Renal pelvis (tissue), 4 donors: ENCODE data around the gene DNM1. TPM values are rescaled to one million over a fixed set of nuclear protein-coding genes. Genes with fewer than 3 reads are reported as not detected.
A peak's percentile ranks its signal among the peaks of the same experiment; 100 is the strongest.
"Not testable (repeated sequence)": the region's sequence is repeated elsewhere in the genome, so short reads cannot be mapped to it uniquely, and the experiment has no call there.

Experiments used
- DNase-seq: peaks from one replicate; pipeline ENCODE4 v3.0.0-alpha.2; 2013
- polyA plus RNA-seq, 3 donors: library from polyadenylated mRNA; unstranded; fragments of 120-200 nt; gene quantifications; one replicate each; pipeline ENCODE4 v1.2.1, GENCODE V29; 2013; ENCODE audit not compliant: insufficient read length in 3 of 3

Gene DNM1
- polyA plus RNA-seq, 3 donors = 91.2 to 305 (median 248) TPM

DNA sequence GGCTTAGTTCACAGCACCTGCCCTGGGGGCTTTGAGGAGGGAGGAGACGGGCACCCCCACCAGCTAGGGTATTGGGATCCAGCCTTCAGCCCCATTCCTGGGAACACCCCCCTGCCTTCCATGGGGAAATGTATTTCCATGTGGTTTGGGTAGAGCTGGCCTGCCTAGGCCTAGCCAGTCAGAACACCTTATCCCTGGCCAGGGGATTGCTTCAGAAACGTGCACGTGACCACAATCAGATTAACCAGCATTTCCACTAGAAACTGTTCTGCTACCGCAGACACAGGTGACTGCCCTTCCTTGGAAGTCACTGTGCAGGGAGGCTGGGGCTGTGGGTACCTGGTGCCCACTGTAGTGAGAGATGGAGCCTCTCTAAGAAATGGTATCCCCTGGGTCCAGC is 29.1 kb upstream of the DNM1 start:
- no peak for DNase-seq

DNA sequence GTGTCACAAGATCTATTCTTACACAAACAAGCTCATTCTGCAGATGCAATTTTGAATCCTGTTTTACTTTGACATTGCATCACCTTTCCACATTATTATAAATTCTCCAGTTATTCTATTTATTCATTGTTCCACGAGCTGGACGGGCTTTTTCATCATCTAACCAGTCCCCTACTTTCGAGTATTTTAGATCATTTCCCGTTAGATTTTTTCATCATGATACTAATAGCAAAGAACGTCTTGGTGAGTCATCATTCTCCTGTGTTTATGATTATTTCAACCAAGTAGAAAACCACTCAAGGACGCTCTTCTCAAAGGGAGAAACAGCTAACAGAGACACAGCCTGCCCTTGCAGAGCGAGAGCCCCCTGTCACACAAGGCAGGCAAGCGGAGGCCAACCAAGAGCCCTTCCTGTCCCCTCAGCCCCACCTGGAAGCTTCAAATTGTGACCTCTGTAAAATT is 28.0 kb upstream of the DNM1 start:
- DNase-seq = no peak

DNA sequence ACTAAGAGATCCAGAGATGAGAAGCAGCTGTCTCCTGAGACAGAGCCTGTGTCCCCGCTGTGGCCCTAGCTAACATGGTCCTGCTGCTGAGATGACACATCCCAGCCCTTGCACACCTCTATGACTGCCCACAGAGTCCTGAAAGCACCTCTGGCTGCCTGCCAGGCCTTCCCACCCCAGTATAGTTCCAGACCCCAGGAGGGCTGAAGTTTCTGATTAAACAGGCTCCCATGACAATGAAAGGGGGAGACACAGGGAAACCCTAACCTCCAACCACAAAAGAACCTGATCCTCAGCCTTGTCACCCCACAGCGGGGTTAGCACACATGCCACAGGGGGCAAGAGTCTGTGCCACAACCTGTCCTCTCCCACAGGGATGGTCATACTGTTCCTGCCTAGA is 27.5 kb upstream of the DNM1 start:
- no peak for DNase-seq

DNA sequence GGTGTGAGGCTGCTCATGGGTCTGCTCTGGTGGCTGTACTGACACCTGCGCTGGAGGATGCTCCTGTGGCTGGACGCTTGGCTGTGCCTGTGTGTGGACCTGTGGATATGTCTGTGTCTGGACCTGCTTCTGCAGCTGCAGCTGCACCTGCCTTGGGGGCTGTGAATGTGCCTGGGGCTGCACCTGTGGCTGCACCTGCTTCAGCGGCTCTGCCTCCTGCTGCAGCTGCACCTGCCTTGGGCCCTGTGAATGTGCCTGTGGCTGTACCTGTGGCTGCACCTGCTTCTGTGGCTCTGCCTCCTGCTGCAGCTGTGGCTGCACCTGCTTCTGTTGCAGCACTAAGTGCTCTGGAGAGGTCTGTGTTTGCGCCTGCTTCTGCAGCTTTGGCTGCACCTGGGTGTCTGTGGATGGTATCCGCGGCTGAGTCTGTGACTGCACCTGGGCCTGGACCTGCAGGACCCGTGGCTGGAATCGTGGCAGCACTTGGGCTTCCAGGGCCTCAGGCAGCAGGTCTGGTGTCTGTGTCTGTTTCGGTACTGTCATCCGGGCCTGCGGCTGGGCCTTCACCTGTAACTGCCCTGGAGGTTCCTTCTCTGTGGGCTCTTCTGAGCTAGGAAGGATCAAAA is 24.3 kb upstream of the DNM1 start:
- DNase-seq = no peak

DNA sequence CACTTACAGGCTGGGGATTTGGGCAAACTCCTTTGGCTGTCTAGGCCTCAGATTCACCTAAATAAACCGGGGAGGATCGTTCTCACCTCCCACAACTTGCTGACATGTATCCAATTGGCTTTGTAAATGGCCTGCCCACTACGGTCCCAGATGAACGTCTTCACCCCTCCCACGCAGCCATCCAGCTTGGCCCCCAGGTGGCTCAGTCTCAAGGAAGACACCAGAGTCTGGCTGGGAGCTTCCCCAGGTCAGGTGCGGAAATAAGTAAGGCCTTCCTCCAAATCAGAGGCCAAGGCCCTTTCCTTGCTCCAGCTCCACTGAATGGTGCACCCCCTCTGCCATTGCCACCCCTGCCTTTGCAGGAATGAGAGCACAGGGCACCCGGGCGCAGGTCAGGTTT is 23.2 kb upstream of the DNM1 start:
- DNase-seq = no peak

DNA sequence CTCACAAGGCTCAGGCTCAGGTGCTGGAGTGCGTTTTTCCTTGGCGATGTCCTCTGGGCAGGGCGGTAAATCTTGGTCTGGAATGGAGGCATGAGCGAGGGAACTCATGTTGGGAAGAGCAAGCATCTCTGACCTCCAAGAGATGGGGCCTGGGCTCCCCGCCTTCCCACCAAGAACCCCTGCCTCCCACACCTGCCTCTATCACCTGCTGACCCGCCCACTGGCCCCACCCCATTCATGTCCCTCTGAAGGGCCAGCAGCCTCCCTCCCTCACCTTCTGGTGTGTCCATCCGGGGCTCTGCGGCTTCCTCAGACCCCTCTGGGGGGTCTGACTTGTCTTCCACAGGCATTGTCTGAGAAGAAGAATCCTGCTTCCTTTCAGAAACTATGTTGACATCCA is 22.7 kb upstream of the DNM1 start:
- DNase-seq = no peak

DNA sequence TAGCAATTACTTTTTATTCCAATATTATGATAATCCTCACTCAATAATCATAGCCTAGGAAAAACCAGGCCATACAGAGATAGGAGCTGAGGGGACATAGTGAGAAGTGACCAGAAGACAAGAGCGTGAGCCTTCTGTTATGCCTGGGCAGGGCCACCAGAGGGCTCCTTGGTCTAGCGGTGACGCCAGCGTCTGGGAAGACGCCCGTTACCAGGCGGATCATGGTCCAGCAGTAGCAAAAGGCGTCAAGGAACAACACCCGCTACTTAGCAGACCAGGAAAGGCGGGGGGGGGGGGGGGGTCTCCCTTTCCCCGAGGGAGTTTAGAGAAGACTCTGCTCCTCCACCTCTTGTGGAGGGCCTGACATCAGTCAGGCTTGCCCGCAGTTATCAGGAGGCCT is 21.7 kb upstream of the DNM1 start:
- DNase-seq = not testable (repeated sequence)

DNA sequence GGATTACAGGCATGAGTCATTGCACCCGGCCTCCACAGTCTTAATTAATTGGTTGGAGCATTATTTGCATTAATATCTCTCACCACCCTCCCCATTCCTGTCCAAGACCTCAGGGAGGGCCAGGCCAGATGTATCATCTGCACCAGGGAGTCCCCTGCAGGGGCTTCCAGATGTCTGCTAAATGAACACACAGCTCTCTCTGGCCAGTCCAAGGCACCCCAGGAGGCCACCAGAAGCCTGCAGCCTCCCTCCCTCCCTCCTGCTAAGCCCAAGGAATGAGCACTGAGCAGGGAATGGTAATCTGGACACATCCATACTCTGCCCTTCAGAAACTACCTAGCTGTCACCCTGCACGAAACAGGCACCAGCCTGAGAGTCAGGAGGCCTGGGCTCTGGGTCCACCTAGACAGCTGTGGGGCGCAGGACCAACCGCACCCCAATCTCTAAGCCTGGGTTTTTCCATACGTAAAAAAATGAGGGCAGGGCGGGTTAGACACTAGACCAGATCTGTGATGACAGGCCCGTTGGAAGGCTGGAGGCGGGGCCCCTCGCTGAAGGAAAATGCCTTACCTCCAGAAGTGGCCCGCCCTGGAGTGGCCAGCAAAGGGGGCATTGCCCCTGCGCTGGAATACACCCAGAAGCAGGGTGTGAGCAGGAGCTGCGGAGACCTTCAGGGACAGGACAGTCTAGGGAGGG is 20.1 kb upstream of the DNM1 start:
- no peak for DNase-seq

DNA sequence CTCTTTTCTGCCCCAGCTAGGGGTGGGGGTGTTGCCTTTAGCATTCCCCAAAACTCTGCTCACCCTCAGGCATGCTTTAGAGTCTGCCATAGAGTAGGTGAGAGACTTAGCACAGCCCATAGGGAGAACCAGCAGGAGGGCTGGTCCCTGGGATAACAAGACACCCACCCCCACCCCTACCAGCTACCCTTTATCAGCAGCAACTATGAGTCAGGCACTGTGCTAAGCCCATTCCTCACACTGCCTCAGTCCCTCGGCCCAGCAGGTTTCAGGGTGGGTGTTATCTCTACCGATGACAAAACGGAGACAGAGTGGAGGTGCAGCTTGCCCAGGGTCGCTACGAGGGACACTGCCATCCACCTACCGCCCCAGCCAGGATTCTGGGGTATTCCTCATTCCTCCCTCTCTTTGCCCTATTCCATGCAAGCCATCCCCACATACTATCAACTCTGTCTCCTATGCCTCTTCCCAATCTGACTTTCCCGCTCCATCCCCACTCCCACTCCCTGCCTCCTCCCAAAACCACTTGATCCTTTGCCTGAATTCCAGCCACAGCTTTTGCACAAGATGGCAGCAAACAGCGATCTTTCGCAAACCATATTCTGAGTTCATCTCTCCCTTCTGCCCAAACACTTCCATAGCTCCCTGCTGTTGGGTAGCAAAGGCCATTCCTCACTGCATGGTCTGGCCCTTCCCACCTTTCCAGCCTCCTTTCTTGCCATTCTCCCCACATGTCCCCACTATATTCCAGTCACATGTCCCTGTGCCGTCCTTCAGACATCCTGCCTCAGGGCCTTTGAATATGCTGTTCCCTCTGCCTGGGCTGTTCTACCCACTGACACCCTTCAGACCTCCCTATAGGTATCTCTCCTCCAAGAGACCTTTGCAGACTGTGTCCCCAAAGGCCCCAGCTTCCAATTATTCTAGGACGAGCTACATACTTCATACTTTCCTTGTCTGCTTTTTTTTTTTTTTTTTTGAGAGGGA is 16.9 kb upstream of the DNM1 start:
- DNase-seq = no peak

DNA sequence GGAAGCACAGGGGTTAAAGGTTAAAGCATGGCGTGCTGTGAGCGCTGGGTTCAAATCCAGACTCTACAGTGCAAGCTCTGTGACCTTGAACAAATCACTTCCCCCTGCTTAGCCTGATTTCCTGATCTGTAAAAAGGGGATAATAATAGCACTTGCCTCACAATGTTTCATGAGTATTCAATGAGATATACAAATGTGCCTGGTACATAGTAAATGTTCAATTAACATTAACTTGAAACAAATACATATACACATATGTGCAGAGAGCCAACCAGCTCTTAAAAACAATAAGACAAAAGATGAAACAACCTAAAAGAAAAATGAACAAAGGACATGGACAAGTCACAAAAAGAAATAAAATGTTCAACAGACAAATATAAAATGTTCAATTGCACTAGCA is 15.8 kb upstream of the DNM1 start:
- no peak for DNase-seq

DNA sequence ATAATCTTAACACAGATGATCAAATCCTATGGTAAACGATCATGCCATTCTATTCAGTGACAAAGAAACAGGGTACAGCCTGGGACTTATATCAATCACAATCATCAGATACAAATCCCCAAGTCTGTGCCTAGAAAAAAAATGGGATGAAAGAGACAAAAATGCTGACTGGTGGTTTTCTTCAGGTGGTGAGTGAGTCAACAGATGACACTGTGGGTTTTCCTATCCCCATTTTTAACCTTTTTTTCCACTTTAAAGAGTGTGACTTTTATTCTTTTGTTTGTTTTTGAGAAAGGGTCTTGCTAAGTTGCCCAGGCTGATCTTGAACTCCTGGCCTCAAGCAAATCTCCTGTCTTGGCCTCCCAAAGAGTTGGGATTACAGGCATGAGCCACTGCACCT is 15.0 kb upstream of the DNM1 start:
- no peak for DNase-seq

DNA sequence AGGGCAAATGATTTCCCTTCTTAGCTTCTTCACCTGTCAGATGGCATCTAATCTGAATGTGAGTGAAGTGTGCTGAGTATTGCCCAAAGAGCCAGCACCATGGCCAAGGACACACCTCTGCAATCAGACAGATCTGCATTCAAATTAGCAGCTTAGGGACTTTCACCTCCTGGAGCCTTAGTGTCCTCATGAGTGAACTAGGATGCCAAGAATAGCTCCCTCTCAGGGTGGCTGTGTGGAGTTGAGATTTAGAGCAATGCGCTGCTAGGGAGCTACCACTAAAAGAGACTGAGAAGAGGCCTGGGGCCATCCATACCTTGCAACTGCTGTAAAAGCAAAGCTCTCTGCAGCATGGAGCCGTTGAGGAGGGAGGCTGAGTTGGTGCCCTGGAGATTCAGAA is 13.2 kb upstream of the DNM1 start:
- no peak for DNase-seq

DNA sequence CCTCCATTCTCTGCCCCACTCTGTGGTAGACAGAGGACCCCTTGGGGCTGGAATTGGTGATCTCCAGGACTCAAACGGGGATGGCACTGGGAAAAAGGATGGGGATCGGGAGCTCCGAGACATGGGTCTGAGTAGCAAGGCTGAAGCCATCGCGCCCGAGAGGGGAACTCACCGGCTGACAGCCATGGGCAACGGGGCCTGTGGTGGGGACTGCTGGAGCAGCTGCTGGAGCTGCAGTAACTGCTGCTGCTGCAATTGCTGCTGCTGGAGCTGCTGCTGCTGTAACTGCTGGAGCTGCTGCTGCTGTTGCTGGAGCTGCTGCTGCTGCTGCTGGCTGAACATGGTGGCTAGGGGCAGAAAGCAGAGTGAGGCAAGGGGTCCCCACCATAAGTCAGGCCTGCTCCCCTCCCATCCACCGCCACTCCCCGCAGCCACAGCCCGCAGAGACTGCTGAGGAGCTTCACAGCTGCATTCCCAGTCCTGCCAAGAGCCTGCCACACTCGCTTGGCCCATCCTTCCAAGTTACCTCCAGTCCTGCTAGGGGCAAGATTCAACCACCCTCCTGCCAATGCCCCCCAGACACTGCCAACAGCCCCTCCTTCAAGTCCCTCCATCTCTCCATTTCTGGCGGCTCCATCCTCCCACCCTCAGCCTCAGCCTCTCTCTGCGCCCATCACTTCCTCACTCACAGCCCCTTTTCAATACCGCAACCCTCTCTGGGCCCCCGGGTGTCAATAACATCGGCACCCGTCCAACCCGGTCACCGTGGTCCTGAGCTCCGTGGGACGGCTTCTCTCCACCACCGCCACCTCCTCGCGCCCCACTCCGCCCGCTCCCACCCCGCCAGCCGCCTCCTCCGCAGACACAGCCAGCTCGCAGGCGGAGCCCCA is 12.4 kb upstream of the DNM1 start:
- DNase-seq = no peak

DNA sequence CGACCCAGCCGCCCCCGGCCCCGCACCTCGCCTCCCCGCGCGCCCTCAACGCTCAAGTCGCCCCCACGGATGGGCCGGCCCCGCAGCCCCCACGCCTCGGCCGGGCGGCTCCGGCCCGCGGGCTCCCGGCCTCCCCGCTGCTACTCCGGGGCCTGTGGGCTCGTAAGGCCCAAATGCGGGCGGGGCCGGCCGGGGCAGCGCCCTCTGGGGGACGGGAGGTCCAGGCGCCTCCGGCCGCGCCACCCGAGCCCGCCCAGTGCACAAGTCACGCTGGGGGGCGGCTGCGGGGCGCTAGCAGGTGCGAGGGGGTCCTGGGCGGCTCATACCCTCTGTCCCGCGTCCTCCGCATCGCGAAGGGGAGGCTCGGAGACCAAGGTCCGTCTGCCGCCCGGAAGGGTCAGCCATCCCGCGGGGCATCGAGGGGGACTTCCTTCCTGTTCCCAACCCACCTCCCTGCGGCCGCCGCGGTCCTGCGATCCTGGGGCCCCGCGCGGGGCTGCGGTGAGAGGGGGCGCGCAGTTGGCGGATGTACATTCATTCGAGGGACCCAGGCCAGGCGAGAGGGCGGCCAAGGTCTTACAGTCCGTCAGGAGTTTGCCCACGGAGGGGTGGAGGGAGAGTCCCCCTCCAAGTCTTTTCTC is 11.7 kb upstream of the DNM1 start, which contains the start of gene CIZ1:
CIZ1 (minus strand) TSS at position 167 of the 641 bp plus-strand sequence. CDS start 715 bp downstream, outside the sequence.
- DNase-seq = peak; percentile 82

DNA sequence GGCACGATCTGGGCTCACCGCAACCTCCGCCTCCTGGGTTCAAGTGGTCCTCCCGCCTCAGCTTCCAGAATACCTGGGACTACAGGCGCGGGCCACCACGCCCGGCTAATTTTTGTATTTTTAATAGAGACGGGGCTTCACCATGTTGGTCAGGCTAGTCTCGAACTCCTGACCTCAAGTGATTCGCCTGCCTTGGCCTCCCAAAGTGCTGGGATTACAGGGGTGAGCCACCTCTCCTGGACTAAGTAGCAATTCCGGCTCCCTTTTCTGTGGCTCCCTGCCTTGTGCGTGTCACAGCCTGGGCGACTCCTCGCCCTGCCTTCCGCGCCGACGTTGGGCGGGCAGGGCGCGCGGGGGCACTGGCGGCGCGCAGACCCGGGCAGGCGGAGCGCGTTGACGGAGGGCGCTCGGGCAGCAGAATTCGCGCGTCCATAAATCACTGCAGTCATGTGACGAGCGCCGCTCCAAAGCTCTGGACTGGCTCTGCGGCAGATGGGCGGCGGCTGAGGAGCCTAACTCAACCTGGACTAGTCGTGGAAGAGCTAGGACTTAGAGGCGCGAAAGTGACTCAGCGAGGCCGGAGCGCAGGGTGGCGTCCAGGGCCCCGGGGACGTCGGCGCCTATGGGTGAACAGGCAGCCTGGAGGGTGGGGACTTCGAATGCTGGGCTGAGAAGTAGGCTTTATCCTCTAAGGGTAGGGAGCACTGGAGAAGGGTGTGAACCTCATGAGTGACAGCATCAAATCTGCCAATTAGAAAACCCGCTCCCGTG is 10.4 kb upstream of the DNM1 start:
- peak; percentile 90 for DNase-seq

DNA sequence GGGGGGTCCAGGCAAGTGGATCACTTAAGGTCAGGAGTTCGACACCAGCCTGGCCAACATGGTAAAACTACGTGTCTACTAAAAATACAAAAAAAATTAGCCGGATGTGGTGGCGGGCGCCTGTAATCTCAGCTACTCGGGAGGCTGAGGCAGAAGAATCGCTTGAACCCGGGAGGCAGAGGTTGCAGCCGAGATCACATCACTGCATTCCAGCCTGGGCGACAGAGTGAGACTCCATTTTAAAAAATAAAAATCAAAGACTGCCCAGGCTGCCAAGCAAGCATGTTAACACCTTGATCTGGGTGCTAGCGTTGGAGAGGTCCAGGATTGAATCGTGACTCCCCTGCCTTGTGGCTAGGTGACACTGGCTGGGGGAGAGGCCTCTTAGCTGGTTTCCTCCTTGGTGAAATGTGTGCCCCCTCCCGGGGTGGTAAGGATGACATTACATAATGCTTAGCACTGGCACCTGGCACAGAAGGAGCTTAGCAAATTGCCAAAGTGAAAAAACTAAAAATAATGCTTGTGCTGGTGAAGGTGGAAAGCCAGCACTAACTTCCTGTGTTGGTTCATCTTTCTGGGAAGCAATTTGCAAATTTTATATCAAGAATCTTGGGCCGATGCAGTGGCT is 9.6 kb upstream of the DNM1 start:
- DNase-seq = no peak

DNA sequence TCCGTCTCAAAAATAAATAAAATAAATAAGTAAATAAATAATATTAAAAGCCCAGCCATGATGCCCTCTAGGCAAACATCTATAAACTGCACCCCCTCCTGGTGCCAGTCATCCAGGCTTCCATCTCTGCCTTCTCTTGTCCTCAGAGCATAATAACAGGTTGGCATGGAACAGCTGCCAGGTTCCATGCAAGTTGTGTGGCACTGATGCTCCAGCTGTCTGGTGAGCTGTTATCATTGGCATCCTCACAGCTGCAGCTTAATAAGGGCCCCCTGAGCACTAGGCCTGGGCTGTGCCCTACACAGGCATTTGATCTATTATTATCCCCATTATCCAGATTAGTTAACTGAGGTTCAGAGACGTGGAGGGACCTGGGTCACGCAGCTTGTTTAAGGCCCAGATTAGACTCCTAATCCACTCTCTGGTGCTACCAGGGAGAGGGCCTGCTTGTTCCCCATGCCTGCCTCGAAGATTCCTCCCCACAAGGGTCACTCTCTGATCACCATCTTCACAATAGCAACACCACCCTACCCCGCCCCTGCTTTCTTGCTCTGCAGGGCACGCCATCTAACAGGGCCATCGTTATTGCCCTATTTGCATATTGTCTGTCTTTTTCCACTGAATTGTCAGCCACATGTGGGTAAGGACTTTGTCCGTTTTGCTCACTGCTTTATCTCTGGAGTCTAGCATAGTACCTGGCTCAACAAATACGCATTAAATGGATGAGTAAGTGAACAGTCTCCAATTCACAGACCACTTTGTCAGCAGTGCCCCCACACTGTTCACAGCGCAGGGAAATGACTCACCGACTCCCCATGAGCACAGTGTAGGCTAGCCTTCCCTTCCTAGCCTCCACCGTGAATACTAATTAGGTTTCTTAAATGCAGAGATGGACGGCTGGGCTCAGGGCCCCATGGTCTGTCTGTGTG is 1.5 kb upstream of the DNM1 start:
- no peak for DNase-seq

DNA sequence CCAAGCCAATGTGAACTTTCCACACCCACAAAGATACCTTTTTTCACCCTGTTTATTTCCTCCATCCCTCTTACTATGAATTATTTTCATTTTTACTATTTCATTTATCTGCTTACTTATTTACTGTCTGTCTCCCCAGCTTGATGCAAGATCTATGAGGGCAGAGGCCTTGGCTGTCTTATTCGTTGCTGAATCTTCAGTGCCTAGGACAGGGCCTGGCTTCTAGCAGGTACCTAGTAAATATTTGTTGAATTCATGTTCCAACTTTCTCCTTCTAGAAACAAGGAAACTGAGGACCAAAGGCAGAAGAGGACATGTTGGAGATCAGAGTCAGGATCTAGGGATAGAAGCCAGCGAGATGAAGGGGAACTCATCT is 543 bp upstream of the DNM1 start:
- DNase-seq = no peak
